OCI-LY1 (cell line): ENCODE data around the gene RAB4B.
"Not testable (repeated sequence)": the region's sequence is repeated elsewhere in the genome, so short reads cannot be mapped to it uniquely, and the experiment has no call there.

Experiments
- CTCF ChIP-seq: fragments of 200-600 bp; sonication (generic), shearing (Covaris generic); IDR thresholded peaks from 2 replicates; pipeline ENCODE4 v1.5.1; 2017; ENCODE audit warnings: mild to moderate bottlenecking, antibody characterized with exemption, low read length, moderate library complexity, mixed read lengths
- EZH2 ChIP-seq: fragments of 200-600 bp; sonication (generic), shearing (Covaris generic); IDR thresholded peaks from 2 replicates; pipeline ENCODE4 v1.8.0; 2017; ENCODE audit warnings: borderline replicate concordance, mixed run types, mild to moderate bottlenecking, antibody characterized with exemption, low read length, moderate library complexity, mixed read lengths

- TF ChIP-seq EZH2, CTCF: not testable (repeated sequence)
Measured at GRCh38 chr19:40822704-40823553, 44.9 kb downstream of the RAB4B start.
